ENCODE data around the gene LDLRAD3.
"Not testable (repeated sequence)": the region's sequence is repeated elsewhere in the genome, so short reads cannot be mapped to it uniquely, and the experiment has no call there.

Gene LDLRAD3

GRCh38 chr11:36026315-36026968 is 82.6 kb downstream of the LDLRAD3 start:
- DNase-seq, result no peak

GRCh38 chr11:36027731-36028130 is 83.9 kb downstream of the LDLRAD3 start:
- DNase-seq, result no peak

- no peak for DNase-seq
Observed at GRCh38 chr11:36029616-36030015, 85.8 kb downstream of the LDLRAD3 start.

DNA sequence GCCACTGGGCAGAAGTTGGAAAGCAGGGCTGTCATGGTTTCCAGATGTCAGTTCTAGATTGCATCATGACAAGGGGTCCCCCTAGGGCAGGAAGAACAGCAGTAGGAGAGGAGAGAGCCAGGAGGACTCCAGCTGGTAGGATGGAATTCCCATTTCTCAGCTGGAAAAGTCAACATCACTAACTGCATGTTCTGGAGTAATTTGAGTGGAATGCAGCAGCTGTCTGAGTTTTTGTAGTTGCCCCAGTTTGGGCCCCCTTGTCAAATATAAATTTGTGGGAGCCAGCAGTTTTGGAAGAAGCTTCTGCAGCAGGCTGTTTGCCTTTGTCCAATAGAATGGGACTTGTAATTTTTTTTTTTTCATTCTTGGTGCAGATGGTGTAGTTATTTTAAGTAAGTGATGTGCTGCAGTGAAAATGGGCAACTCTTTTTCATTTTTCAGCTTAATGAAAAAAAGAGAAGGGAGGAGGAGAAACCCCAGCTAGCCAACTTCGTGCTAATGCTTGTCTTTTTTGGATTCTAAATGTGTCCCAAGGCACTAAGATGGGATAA is 86.9 kb downstream of the LDLRAD3 start:
- DNase-seq, result no peak

- no peak for DNase-seq
Observed at GRCh38 chr11:36033082-36033751, 89.4 kb downstream of the LDLRAD3 start.

GRCh38 chr11:36033936-36034335 is 90.1 kb downstream of the LDLRAD3 start:
- DNase-seq, result no peak

GRCh38 chr11:36034551-36035331 is 90.9 kb downstream of the LDLRAD3 start:
- no peak for DNase-seq

DNA sequence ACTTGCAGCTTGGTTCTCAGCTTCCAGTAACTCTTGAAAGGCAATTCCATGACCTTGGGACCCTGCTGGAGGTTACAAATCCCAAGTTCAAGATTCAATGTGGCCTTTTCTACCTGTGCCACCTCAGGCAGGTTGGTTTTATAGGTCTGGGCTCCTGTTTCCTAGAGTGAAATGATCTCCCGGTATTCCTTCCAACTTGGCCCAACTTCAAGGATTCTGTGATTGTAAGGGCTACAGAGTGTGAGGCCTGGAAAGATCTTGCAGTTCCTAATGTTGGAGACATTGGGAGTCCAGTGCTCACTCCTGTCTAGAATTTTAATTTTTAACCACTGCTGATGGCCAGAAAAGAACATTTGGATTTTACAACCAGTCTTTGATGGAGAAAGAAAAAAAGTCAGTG is 91.6 kb downstream of the LDLRAD3 start:
- no peak for DNase-seq

DNA sequence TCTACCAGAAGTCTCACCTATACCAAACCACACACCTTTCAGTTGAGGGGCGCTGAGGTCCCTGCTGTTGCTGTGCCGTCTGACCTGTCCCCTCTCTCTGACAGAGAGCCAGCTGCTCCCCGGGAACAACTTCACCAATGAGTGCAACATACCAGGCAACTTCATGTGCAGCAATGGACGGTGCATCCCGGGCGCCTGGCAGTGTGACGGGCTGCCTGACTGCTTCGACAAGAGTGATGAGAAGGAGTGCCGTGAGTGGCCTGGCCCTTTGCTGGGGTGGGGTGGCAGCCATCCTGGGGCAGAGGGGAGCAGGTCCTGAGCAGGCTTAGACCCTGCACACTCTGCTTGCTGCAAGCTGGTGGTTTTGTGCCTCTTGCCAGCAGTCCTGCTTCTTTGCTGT is 92.1 kb downstream of the LDLRAD3 start:
- DNase-seq, result no peak

- no peak for DNase-seq
Observed at GRCh38 chr11:36037031-36037430, 93.2 kb downstream of the LDLRAD3 start.

DNA sequence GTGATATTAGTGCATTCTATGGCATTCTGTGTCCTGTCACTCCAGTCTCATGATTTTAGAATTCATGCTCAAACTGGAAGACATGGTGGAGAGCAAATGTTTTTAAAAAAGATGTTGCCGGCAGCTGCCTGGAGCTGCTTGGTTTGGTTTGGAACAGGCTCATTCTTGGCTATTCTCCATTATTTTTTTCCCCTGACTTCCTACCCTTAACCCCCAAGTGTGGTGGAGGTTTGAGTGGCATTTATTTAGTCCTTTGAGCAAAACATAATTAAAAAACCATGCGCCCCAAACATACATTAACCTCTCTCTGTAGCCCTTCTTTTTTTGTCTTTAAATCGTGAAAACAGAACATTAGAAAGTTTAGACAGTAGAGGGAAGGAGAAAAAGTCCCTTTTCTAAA is 94.7 kb downstream of the LDLRAD3 start:
- no peak for DNase-seq

DNA sequence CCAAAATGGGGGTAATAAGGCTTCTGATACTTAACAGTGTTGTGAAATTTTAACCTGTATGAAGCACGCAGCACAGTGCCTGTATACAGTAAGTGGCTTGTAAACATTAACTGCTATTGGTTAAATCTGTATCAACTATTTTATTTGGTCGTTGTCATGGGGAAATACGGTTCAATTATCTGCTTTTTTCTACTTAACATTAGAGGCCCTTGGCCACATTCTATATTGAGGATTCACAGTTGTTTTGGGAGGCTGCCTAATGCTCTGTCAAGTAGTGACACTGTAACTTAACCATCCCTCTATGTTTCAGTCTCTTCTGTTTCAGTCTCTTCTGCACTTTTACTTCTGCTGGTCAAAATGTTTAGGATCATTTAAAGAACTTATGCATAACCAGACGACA is 95.6 kb downstream of the LDLRAD3 start:
- DNase-seq, result no peak

- DNase-seq, result no peak
Observed at GRCh38 chr11:36041988-36042611, 98.2 kb downstream of the LDLRAD3 start.

DNA sequence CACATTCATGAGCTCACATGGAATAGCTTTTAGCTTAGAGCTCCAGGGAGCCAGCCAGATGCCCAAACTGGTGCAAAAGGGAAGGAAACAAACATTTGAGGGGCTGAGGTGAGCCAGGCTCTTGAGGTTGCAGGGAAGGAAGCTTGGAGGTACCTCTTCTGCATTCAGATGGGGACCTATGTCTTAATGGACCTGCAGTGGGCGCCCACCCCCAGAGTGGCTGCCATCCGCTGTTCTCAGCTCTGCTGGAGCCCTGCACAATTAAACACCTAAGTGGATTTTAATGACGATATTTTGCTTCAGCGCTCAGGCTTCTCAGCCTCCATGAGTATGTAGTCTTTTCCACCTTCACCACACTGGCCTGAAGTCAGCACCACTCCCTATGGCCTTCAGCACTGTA is 100.8 kb downstream of the LDLRAD3 start:
- no peak for DNase-seq

DNA sequence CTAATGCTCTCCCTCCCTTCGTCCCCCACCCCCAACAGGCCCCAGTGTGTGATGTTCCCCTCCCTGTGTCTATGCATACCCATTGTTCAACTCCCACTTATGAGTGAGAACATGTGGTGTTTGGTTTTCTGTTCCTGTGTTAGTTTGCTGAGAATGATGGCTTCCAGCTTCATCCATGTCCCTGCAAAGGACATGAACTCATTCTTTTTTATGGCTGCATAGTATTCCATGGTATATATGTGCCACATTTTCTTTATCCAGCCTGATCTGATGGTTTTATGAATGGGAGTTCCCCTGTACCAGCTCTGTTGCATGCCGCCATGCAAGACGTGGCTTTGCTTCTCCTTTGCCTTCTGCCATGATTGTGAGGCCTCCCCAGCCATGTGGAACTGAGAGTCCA is 102.1 kb downstream of the LDLRAD3 start:
- not testable (repeated sequence) for DNase-seq

- DNase-seq, result no peak
Observed at GRCh38 chr11:36046932-36047331, 103.1 kb downstream of the LDLRAD3 start.

DNA sequence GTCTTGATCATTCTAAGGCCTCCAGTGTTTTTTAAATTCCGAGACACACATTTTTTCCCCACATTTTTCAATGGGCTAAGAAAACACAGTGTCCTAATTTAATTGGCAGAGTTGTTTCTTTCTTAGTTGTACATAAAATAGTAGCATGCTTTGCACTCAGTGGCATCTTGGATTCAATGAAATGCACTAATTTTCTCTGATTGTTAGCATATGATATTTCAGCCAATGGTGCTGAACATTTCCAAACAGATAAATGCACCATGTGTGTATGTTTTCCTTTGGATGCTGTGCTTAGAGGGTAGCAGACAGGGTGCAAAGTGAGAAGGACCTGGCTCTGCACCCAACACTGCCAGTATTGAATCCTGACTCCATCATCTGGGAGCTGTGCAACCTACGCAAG is 103.5 kb downstream of the LDLRAD3 start:
- no peak for DNase-seq

- DNase-seq, result no peak
Observed at GRCh38 chr11:36048496-36049247, 104.8 kb downstream of the LDLRAD3 start.

DNA sequence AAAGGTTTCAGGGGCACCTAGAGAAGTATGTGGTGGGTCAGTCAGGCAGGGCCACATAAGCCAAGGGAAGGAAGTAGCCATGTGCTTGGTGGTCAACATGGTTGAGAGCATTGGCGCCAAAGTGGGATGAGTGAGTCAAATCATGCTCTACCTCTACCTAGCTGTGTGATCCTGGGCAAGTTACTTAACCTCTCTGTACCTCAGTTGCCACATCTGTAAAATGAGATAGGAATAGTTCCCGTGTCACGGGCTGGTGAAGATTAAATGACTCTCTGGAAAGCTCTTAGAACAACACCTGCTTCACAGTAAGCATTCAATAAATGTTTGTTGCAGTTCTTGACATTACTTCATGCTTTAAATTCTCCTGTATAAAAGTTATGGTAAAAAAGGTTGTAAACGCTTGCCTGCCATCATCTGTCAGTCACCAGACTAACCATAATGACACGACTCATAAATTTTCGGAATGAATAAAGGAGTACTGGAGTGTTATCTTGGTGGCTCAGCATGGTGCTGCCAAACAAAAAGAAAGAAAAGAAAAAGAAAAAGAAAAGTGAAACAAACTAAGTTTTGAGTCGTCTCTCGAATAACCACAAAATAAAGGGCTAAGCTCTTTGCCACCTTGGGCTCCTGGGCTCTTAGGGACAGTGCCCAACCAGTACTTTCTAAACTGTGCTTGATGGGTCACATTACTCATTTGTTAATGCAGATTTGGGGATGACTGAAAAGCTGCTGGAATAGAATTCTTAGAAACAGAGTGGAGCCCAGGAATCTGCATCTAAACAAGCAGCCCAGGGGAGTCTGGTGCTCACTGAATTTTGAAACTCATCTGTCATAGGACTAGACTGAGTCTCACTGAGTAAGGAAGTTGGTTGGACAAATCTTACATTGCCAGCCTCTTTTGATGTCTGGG is 107.6 kb downstream of the LDLRAD3 start:
- DNase-seq, result no peak

DNA sequence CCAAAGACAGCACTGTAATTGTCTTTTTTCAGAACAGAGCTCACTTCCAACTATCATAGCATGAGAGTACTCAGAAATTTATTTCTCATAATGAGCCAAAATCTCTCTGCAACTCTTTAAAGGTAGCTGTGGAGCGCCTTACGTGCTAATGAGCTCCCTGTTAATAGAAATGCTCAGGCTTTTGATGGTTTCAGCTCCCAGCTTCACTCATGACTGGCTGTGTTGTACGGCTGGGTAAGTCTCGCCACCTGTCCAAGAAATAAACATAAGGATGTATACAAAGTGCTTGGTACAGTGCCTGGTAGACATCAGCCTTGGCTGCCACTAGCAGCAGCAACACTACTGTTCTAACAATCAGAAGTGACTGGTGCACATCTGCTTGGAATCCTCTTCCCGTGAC is 109.4 kb downstream of the LDLRAD3 start:
- no peak for DNase-seq

DNA sequence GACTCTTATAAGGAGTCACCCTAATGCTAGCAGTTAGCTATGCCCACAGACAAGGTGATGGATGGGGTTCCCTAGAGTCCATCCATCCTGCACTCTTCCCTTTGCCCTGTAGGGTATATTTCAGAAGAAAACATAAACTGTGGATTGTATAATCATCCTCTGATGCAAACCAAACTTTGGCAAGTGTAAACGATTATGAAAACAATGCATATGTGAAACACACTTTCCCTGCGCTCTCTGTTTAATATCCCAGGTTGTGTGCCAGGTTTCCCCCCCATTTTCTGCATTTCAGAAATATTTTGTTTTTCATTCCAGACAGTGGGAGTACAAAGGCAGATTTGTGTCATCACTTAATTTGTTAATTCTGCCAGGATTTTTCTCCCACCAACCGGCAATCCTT is 110.0 kb downstream of the LDLRAD3 start:
- DNase-seq, result no peak
